Measurements from ENCODE around the gene SYT8.
A peak's percentile ranks its signal among the peaks of the same experiment; 100 is the strongest.

SYT8 gene

DNA sequence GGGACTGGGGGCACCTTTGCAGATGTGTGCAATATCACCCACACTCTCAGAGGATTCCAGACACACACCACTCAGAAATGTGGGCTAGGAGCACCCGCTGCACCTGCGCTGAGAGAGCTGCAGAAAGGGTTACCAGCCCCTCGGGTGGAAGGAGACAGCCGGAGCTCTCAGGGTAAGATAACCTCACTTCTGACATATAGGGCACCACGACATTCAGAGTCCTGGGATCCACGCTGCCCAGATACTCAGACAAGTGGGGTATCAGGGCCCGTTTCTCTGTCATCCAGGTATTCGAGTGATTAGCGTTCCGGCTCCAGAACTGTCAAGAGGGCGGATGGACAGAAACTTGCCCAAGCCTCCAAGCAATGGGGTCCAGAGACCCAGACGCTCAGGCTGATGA, 6.2 kb upstream of the SYT8 start:
- no peak overlapping the region for H2AK5ac ChIP-seq (ENCODE audit: low read length)
- H2BK5ac ChIP-seq (ENCODE audit: low read depth, low read length, poor library complexity): no peak overlapping the region
- peaks cover 12% of the 10 kb centered on the region for H3K79me1 ChIP-seq (ENCODE audit: low read length)
- H3K9me3 ChIP-seq (ENCODE audit: insufficient read depth, low read depth, low read length): no peaks in the 10 kb centered on the region
- H3K79me2 ChIP-seq (ENCODE audit: control insufficient read depth, insufficient read depth, low read length, poor library complexity): no peaks in the 10 kb centered on the region
- no peak overlapping the region for H4K8ac ChIP-seq (ENCODE audit: low read depth, low read length)
- no peak overlapping the region for H2BK12ac ChIP-seq (ENCODE audit: low read length)
- H3K14ac ChIP-seq (ENCODE audit: low read length): no peak overlapping the region
- no peak overlapping the region for H4K12ac ChIP-seq (ENCODE audit: low read depth, low read length)
- H3K4me2 ChIP-seq (ENCODE audit: low read length): no peak overlapping the region
- peaks cover 14 to 29% of the 10 kb centered on the region in 2 experiments for H3K4me1 ChIP-seq (ENCODE audit: control insufficient read depth in 1 of 2, insufficient read depth in 2 of 2, low read length in 2 of 2)
- no peak overlapping the region for H2AFZ ChIP-seq (ENCODE audit: insufficient read depth, low read length, poor library complexity)
- H3K4me3 ChIP-seq (ENCODE audit: low read depth, low read length): no peak overlapping the region
- no peak overlapping the region for H3K27ac ChIP-seq (ENCODE audit: low read depth, low read length)
- H4K91ac ChIP-seq (ENCODE audit: low read depth, low read length): peak overlapping the region; percentile 48
- no peaks in the 10 kb centered on the region for H3K27me3 ChIP-seq (ENCODE audit: insufficient read depth, low read length)
- H2BK120ac ChIP-seq (ENCODE audit: insufficient read depth, low read length, poor library complexity): no peak overlapping the region
- no CpG with 5 or more reads among the region's 12 CpGs for WGBS (ENCODE audit: extremely low coverage, insufficient coverage, insufficient read length)
- H3K4ac ChIP-seq (ENCODE audit: low read depth, low read length): no peak overlapping the region
- no peak overlapping the region for H3K18ac ChIP-seq (ENCODE audit: low read length)
- H3K23ac ChIP-seq (ENCODE audit: low read length): no peak overlapping the region
- no peak overlapping the region for H3K9ac ChIP-seq (ENCODE audit: low read length)
- H3K36me3 ChIP-seq (ENCODE audit: control insufficient read depth in 1 of 2, insufficient read depth in 2 of 2, low read length in 2 of 2): no peaks in the 10 kb centered on the region
- DNase-seq: no peak

DNA sequence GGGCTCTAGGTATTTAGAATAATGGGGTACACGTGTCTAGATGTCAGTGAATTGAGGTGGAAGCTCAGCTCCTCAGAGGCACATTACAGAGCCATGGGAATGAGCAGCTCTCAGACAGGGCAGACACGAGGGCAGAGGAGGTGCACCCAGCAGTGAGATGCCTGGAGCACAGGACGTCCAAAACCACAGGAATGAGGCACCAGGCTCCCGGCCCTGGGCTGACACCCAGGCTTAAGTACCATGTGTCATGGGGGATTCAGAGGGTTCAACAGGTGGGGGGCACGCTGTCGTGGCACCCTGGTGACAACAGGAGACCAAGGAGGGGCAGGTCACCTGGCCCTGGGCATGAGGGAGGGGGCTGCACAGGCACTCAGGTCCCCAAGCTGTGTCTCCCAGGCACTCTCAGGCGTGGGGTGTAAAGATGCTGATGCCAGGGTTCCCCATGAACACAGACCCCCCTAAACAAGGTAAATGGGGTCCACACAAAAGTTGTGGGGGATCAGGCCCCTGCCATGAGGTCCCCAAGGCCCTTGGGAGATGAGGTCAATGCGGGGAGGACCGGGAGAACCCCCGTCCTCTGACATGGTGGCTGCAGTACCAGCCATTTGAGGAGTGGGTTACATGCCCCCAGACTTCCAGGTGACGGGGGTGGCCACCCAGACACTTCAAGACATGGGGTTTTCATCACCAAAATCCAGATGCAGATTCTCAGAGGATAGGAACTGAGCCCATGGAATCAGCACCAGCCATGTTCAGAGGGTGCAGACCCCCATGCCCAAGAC, 5.6 kb upstream of the SYT8 start:
- H3K4me2 ChIP-seq (ENCODE audit: low read length): no peak overlapping the region
- H3K23ac ChIP-seq (ENCODE audit: low read length): no peak overlapping the region
- no peaks in the 10 kb centered on the region for H3K36me3 ChIP-seq (ENCODE audit: control insufficient read depth in 1 of 2, insufficient read depth in 2 of 2, low read length in 2 of 2)
- H3K27ac ChIP-seq (ENCODE audit: low read depth, low read length): no peak overlapping the region
- H3K4me1 ChIP-seq (ENCODE audit: control insufficient read depth in 1 of 2, insufficient read depth in 2 of 2, low read length in 2 of 2): peaks cover 21 to 35% of the 10 kb centered on the region in 2 experiments
- H3K4ac ChIP-seq (ENCODE audit: low read depth, low read length): no peak overlapping the region
- H2BK12ac ChIP-seq (ENCODE audit: low read length): peak overlapping the region; percentile 7
- H3K18ac ChIP-seq (ENCODE audit: low read length): no peak overlapping the region
- H3K9me3 ChIP-seq (ENCODE audit: insufficient read depth, low read depth, low read length): no peaks in the 10 kb centered on the region
- H4K91ac ChIP-seq (ENCODE audit: low read depth, low read length): peak overlapping the region; percentile 82
- H2AFZ ChIP-seq (ENCODE audit: insufficient read depth, low read length, poor library complexity): no peak overlapping the region
- no peak overlapping the region for H2BK5ac ChIP-seq (ENCODE audit: low read depth, low read length, poor library complexity)
- no peak overlapping the region for H4K12ac ChIP-seq (ENCODE audit: low read depth, low read length)
- DNase-seq: peak; percentile 52
- H3K14ac ChIP-seq (ENCODE audit: low read length): peak overlapping the region; percentile 5
- no peak overlapping the region for H2BK120ac ChIP-seq (ENCODE audit: insufficient read depth, low read length, poor library complexity)
- H3K4me3 ChIP-seq (ENCODE audit: low read depth, low read length): no peak overlapping the region
- no peak overlapping the region for H4K8ac ChIP-seq (ENCODE audit: low read depth, low read length)
- H3K9ac ChIP-seq (ENCODE audit: low read length): no peak overlapping the region
- peaks cover 18% of the 10 kb centered on the region for H3K79me1 ChIP-seq (ENCODE audit: low read length)
- H2AK5ac ChIP-seq (ENCODE audit: low read length): no peak overlapping the region
- no CpG with 5 or more reads among the region's 11 CpGs for WGBS (ENCODE audit: extremely low coverage, insufficient coverage, insufficient read length)
- no peaks in the 10 kb centered on the region for H3K27me3 ChIP-seq (ENCODE audit: insufficient read depth, low read length)
- H3K79me2 ChIP-seq (ENCODE audit: control insufficient read depth, insufficient read depth, low read length, poor library complexity): peaks cover 3% of the 10 kb centered on the region

DNA sequence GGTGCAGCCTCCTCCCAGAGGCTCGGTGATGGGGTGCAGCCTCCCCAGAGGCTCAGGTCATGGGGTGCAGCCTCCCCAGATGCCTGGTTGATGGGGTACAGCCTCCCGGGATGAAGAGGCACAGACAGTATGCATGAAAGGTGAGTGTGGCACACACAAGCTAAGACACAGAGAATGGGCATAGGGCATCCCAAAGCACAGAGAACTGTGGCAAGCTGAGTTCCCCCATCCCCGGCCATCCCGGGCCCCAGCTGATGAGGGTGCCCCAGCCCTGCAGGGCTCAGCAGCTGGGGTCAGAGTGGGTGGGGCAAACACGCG, 4.8 kb upstream of the SYT8 start:
- no peak overlapping the region for H2BK12ac ChIP-seq (ENCODE audit: low read length)
- peak overlapping the region; percentile 11 for H3K18ac ChIP-seq (ENCODE audit: low read length)
- H2AK5ac ChIP-seq (ENCODE audit: low read length): no peak overlapping the region
- no CpG with 5 or more reads among the region's 6 CpGs for WGBS (ENCODE audit: extremely low coverage, insufficient coverage, insufficient read length)
- no peak overlapping the region for H3K14ac ChIP-seq (ENCODE audit: low read length)
- H3K4me1 ChIP-seq (ENCODE audit: control insufficient read depth in 1 of 2, insufficient read depth in 2 of 2, low read length in 2 of 2): peaks cover 27 to 42% of the 10 kb centered on the region in 2 experiments
- peak overlapping the region; percentile 82 for H4K91ac ChIP-seq (ENCODE audit: low read depth, low read length)
- H4K8ac ChIP-seq (ENCODE audit: low read depth, low read length): no peak overlapping the region
- H3K79me1 ChIP-seq (ENCODE audit: low read length): peaks cover 24% of the 10 kb centered on the region
- no peaks in the 10 kb centered on the region for H3K27me3 ChIP-seq (ENCODE audit: insufficient read depth, low read length)
- peak overlapping the region; percentile 28 for H2BK5ac ChIP-seq (ENCODE audit: low read depth, low read length, poor library complexity)
- H3K4ac ChIP-seq (ENCODE audit: low read depth, low read length): peak overlapping the region; percentile 3
- no peak overlapping the region for H3K4me2 ChIP-seq (ENCODE audit: low read length)
- peak overlapping the region; percentile 40 for H2BK120ac ChIP-seq (ENCODE audit: insufficient read depth, low read length, poor library complexity)
- H3K4me3 ChIP-seq (ENCODE audit: low read depth, low read length): no peak overlapping the region
- no peak overlapping the region for H3K23ac ChIP-seq (ENCODE audit: low read length)
- no peaks in the 10 kb centered on the region for H3K36me3 ChIP-seq (ENCODE audit: control insufficient read depth in 1 of 2, insufficient read depth in 2 of 2, low read length in 2 of 2)
- H2AFZ ChIP-seq (ENCODE audit: insufficient read depth, low read length, poor library complexity): no peak overlapping the region
- H3K27ac ChIP-seq (ENCODE audit: low read depth, low read length): peak overlapping the region; percentile 29
- H3K79me2 ChIP-seq (ENCODE audit: control insufficient read depth, insufficient read depth, low read length, poor library complexity): peaks cover 3% of the 10 kb centered on the region
- no peak for DNase-seq
- H3K9me3 ChIP-seq (ENCODE audit: insufficient read depth, low read depth, low read length): no peaks in the 10 kb centered on the region
- H4K12ac ChIP-seq (ENCODE audit: low read depth, low read length): no peak overlapping the region
- H3K9ac ChIP-seq (ENCODE audit: low read length): no peak overlapping the region

DNA sequence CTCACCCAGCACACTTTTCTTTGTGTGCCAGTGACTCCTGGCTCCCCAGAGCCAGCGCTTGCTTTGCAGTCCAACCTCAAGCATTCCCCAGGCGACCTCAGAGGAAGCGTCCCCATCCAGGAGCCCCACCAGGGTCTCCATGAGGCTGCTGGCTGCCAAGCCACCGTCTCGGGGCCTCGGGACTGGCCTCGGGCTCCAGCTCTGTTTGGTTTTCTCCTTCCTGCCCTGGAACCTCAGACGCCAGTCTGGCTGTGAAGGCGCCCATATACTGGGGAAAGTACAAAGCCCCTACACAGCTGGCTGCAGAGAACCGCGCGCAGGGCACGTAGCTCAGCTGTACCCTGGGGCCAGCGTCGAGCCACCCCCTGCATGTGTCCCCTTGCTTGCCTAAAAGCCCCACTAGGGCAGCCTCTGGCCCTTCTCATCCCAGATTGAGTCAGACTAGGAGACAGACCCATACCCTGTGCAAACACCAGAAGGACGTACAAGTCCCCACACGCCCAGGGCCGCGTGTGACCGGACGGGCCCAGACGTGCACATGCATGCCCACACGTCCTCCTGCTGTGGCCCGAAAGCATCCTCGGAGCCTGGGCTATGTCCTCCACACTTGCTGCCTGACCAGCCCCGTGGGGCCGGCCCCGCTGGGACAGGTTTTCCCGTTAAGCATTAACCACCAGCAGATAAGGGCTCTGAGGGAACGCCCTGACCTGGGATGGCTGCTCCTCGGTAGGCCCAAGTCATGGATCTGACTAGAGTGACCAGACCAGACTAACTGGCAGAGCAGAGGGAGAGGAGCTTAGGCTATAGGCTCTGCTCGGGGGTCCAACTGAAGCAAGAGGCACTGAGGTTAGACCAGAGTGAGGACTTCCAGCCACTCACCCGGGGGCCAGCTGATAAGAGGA, 4.2 kb upstream of the SYT8 start:
- peaks cover 3% of the 10 kb centered on the region for H3K79me2 ChIP-seq (ENCODE audit: control insufficient read depth, insufficient read depth, low read length, poor library complexity)
- H2BK12ac ChIP-seq (ENCODE audit: low read length): peak overlapping the region; percentile 17
- H4K91ac ChIP-seq (ENCODE audit: low read depth, low read length): peak overlapping the region; percentile 87
- no peaks in the 10 kb centered on the region for H3K9me3 ChIP-seq (ENCODE audit: insufficient read depth, low read depth, low read length)
- peak overlapping the region; percentile 28 for H2BK5ac ChIP-seq (ENCODE audit: low read depth, low read length, poor library complexity)
- H4K8ac ChIP-seq (ENCODE audit: low read depth, low read length): no peak overlapping the region
- no peak overlapping the region for H3K4me3 ChIP-seq (ENCODE audit: low read depth, low read length)
- H3K4me1 ChIP-seq (ENCODE audit: control insufficient read depth in 1 of 2, insufficient read depth in 2 of 2, low read length in 2 of 2): peaks cover 27 to 41% of the 10 kb centered on the region in 2 experiments
- peak; percentile 99 for DNase-seq
- H2AK5ac ChIP-seq (ENCODE audit: low read length): no peak overlapping the region
- peak overlapping the region; percentile 29 for H3K27ac ChIP-seq (ENCODE audit: low read depth, low read length)
- H3K27me3 ChIP-seq (ENCODE audit: insufficient read depth, low read length): no peaks in the 10 kb centered on the region
- H3K9ac ChIP-seq (ENCODE audit: low read length): no peak overlapping the region
- peaks cover 28% of the 10 kb centered on the region for H3K79me1 ChIP-seq (ENCODE audit: low read length)
- H3K4ac ChIP-seq (ENCODE audit: low read depth, low read length): no peak overlapping the region
- H3K36me3 ChIP-seq (ENCODE audit: control insufficient read depth in 1 of 2, insufficient read depth in 2 of 2, low read length in 2 of 2): no peaks in the 10 kb centered on the region
- H3K23ac ChIP-seq (ENCODE audit: low read length): no peak overlapping the region
- no CpG with 5 or more reads among the region's 33 CpGs for WGBS (ENCODE audit: extremely low coverage, insufficient coverage, insufficient read length)
- no peak overlapping the region for H4K12ac ChIP-seq (ENCODE audit: low read depth, low read length)
- H2AFZ ChIP-seq (ENCODE audit: insufficient read depth, low read length, poor library complexity): no peak overlapping the region
- H3K14ac ChIP-seq (ENCODE audit: low read length): peak overlapping the region; percentile 13
- no peak overlapping the region for H3K4me2 ChIP-seq (ENCODE audit: low read length)
- H3K18ac ChIP-seq (ENCODE audit: low read length): peak overlapping the region; percentile 11
- peak overlapping the region; percentile 40 for H2BK120ac ChIP-seq (ENCODE audit: insufficient read depth, low read length, poor library complexity)
